ENCODE results near the gene JARID2.

JARID2 gene

DNA sequence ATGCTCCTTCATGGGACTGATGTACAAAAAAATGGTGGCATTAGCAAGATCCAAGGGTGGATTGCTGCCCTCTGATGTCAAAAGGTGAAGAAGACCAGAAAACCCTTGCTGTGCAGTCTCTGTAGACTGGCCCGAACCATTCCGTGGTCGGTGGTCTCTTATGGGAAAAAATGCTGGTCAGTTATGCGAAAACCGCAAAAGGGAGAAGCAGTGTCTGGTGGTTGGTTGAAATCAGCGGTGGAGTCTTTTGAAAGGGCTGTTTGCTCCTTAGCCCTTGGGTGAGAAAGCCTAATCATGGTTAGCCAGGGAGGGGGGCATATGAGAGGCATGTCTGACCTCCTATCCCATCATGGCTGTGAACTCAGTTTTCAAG, 308.8 kb downstream of the JARID2 start:
- no peak for DNase-seq

- DNase-seq = no peak
These were observed 309.5 kb downstream of the JARID2 start for GRCh38 chr6:15555101-15556038.

- no peak for DNase-seq
These were observed 310.8 kb downstream of the JARID2 start for GRCh38 chr6:15556711-15557110.

GRCh38 chr6:15557174-15557573, 311.3 kb downstream of the JARID2 start:
- DNase-seq = no peak

DNA sequence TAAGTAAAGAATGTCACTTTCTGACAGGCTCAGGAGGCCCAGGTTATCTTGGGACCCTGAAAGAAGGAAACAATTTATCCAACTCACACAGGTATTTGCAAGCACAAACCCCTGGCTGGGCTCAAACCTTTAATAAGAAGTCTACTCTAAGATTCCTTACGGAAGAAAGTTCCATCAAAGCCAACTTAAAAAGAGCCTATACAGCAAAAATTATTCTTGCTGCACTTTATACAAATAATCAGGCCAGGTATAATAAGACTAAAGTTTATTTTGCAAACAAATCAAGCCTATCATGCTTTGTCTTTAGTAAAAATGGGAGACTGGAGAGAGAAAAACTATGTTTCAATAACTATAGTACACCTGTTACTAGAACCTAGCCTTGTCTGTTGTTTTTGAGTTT, 314.8 kb downstream of the JARID2 start:
- no peak for DNase-seq

DNA sequence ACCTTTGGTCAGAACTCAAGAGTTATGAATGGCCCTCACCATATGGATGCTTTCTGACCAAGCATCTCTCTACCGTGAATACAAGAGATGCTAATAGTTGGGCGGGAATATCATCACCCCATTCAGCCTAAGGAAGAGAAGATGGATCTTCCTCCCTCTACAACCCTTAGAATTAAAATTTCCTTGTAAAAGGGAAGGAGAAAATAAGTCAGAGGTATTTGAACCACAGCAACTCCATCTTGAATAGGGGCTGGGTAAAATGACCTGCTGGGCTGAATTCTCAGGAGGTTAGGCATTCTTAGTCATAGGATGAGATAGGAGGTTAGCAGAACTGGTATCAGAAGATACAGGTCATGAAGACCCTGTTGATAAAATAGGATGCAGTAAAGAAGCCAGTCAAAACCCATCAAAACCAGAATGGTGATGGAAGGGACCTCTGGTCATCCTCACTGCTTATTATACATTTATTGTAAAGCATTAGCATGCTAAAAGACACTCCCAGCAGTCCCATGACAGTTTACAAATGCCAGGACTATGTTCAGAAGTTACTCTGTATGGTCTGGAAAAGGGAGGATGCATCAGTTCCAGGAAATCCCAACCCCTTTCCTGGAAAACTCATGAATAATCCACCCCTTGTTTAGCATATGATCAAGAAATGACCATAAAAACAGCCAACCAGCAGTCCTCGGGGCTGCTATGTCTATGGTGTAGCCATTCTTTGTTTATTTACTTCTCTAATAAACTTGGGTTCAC, 315.8 kb downstream of the JARID2 start:
- DNase-seq = no peak

DNA sequence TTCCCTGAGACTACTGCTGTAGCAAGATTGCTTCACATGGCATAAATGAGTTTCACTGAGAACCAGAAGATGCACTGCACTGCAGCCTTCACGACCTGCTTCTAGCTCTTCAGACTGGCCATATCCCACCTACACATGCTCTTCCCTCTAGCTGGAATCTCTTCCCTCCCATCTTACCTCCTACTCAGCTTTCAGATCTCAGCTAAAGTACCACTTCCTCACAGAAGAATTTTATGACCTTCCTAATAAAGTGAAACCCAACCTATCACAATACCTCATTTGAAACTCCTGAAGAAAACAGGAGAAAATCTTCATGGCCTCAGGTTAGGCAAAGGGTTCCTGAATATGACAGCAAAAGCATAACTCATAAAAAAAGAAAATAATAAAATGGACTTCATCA, 317.1 kb downstream of the JARID2 start:
- no peak for DNase-seq

DNA sequence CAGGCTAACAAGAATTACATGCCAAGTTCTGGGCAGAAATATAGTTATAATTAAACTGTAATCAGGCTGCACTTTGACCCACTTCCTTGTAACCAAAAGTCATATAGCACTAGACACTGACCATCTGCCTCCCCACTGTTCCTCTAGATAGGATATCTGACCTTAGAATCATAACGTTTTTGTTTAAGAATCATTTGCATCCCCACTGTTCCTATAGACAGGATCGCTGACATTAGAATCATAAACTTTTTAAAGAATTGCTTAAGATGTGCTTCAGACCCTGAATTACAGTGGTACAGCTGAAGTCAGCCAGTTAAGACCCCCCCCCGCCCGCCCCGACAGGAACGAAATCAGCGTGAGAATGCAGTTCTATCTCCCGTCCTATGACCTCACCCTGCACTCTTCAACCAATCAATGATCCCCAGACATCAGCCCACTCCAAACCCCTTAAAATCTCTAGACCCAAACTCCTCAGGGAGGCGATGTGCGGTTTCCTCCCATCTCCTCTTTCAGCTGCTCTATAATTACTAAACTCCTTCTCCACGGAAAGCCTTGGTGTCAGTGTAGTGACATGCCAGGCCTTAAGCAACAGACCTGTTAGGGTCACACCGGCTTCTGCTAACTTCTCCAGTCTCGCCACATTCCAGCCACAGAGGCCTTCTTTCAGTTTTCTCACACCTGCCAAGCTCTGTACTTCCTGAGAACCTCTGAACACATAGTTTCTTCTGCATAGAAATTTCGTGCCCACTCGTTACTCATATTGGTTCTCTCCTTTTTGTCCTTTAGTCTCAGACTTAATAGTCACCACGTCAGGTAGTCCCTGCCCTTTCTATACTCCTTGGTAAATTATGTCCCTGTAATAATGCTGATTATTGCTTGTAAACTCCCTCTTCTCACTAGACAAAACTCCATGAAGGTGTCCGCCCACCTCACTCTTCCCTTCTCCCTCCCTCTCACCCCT, 323.4 kb downstream of the JARID2 start:
- DNase-seq = no peak

GRCh38 chr6:15570171-15570570, 324.3 kb downstream of the JARID2 start:
- no peak for DNase-seq
